ENCODE data around the gene HDLBP. TPM values are rescaled to one million over a fixed set of nuclear protein-coding genes. Genes with fewer than 3 reads are reported as not detected.

The HDLBP gene
- total RNA-seq, 4 donors from 2014 or later: 324 to 412 (median 363) TPM

GRCh38 chr2:241302759-241303651, 12.5 kb downstream of the HDLBP start:
- 77 to 78% methylated on average over 13 of the region's 13 CpGs for WGBS, 2 donors
- H3K36me3 ChIP-seq: no peaks in the 10 kb centered on the region
- no peaks in the 10 kb centered on the region for H3K9me3 ChIP-seq
- H3K27me3 ChIP-seq: no peaks in the 10 kb centered on the region
- H3K4me3 ChIP-seq: no peak overlapping the region
- H3K27ac ChIP-seq: no peak overlapping the region
- no peak for DNase-seq (ENCODE audit: low spot score in 2 of 2)
- no peak for TF ChIP-seq EP300 (IDR thresholded peaks at IDR 0.05)
- no peak for TF ChIP-seq POLR2A (IDR thresholded peaks at IDR 0.05)
- TF ChIP-seq CTCF (IDR thresholded peaks at IDR 0.05): no peak
- peaks cover 0 to 46% (median 8%) of the 10 kb centered on the region in 4 donors for H3K4me1 ChIP-seq

- Histone ChIP-seq H3K9me3 (no peaks in the 10 kb centered on the region), H3K27me3 (no peaks in the 10 kb centered on the region), H3K36me3 (peaks cover 0 to 6% (median 0%) of the 10 kb centered on the region in 3 donors), H3K27ac (no peak overlapping the region), H3K4me3 (no peak overlapping the region), H3K4me1 (peaks cover 0 to 44% (median 7%) of the 10 kb centered on the region in 4 donors)
- 89 to 91% methylated on average over 3 of the region's 3 CpGs for WGBS, 2 donors
- DNase-seq (ENCODE audit: low spot score in 2 of 2): no peak
- TF ChIP-seq EP300 (IDR thresholded peaks at IDR 0.05) (no peak), POLR2A (IDR thresholded peaks at IDR 0.05) (no peak), CTCF (IDR thresholded peaks at IDR 0.05) (no peak)
Measured at GRCh38 chr2:241302083-241302482, 13.4 kb downstream of the HDLBP start.

- Histone ChIP-seq H3K4me3 (no peak overlapping the region), H3K9me3 (no peaks in the 10 kb centered on the region), H3K27me3 (no peaks in the 10 kb centered on the region), H3K27ac (no peak overlapping the region), H3K4me1 (peaks cover 0 to 43% (median 7%) of the 10 kb centered on the region in 4 donors), H3K36me3 (peaks cover 0 to 10% (median 0%) of the 10 kb centered on the region in 3 donors)
- TF ChIP-seq EP300 (IDR thresholded peaks at IDR 0.05) (no peak), POLR2A (IDR thresholded peaks at IDR 0.05) (no peak), CTCF (IDR thresholded peaks at IDR 0.05) (no peak)
- no peak for DNase-seq (ENCODE audit: low spot score in 2 of 2)
- WGBS, 2 donors: 75 to 77% methylated on average over 12 of the region's 12 CpGs
Measured at GRCh38 chr2:241300000-241300399, 15.5 kb downstream of the HDLBP start.

GRCh38 chr2:241298673-241299072, 16.8 kb downstream of the HDLBP start:
- no peaks in the 10 kb centered on the region for H3K27me3 ChIP-seq
- no peak overlapping the region for H3K27ac ChIP-seq
- H3K4me3 ChIP-seq: no peak overlapping the region
- WGBS, 2 donors: 89% methylated on average over 5 of the region's 5 CpGs
- TF ChIP-seq POLR2A (IDR thresholded peaks at IDR 0.05) (no peak), EP300 (IDR thresholded peaks at IDR 0.05) (no peak), CTCF (IDR thresholded peaks at IDR 0.05) (no peak)
- H3K36me3 ChIP-seq: peaks cover 0 to 10% (median 0%) of the 10 kb centered on the region in 3 donors
- DNase-seq (ENCODE audit: low spot score in 2 of 2): no peak
- peaks cover 0 to 30% (median 7%) of the 10 kb centered on the region in 4 donors for H3K4me1 ChIP-seq
- H3K9me3 ChIP-seq: no peaks in the 10 kb centered on the region

- TF ChIP-seq EP300 (IDR thresholded peaks at IDR 0.05): no peak
- TF ChIP-seq POLR2A (IDR thresholded peaks at IDR 0.05): no peak
- no peak for TF ChIP-seq CTCF (IDR thresholded peaks at IDR 0.05)
- Histone ChIP-seq H3K27me3 (no peaks in the 10 kb centered on the region), H3K4me3 (no peak overlapping the region), H3K27ac (no peak overlapping the region), H3K9me3 (no peaks in the 10 kb centered on the region), H3K36me3 (peaks cover 0 to 10% (median 0%) of the 10 kb centered on the region in 3 donors), H3K4me1 (peaks cover 0 to 25% (median 0%) of the 10 kb centered on the region in 4 donors)
- DNase-seq (ENCODE audit: low spot score in 2 of 2): no peak
- 95 to 98% methylated on average over 8 of the region's 8 CpGs for WGBS, 2 donors
Measured at GRCh38 chr2:241296767-241297166, 18.7 kb downstream of the HDLBP start.

Measured in tibial nerve (tissue), 4 donors.